GM12878 (cell line): Measurements from ENCODE around the gene PCSK6. TPM values are rescaled to one million over a fixed set of nuclear protein-coding genes. Genes with fewer than 3 reads are reported as not detected.

Source experiments
- ATAC-seq: fragments of 200-7000 bp; cut with Tn5 transposase; 3 replicates; pipeline ENCODE4 v1.9.1; 2020; ENCODE audit warnings: mild to moderate bottlenecking, moderate library complexity
- BruUV-seq: library from RNA; stranded (reverse); fragments of 400-500 nt; replicated peaks from 2 replicates; lab custom pipeline; 2021; lab: Mats Ljungman, UMichigan
- CTCF ChIA-PET: fragments of 300-600 bp; sonication (Branson Sonifier 250); formaldehyde crosslinking; extraction: SDS; loops from one replicate; lab custom pipeline; 2021; ENCODE audit warnings: inconsistent platforms; lab: Yijun Ruan, JAX
- POLR2A ChIA-PET: fragments of 350-600 bp; formaldehyde crosslinking; extraction: SDS; loops from one replicate; lab custom pipeline; 2021; ENCODE audit warnings: inconsistent platforms; lab: Charles Lee
- RAD21 ChIA-PET: fragments of 300-600 bp; sonication (Branson Sonifier 250); formaldehyde crosslinking; loops from one replicate; lab custom pipeline; 2023; ENCODE audit warnings: antibody characterized with exemption; ENCODE audit not compliant: unreplicated experiment; lab: Charles Lee
- SMC1A ChIA-PET: fragments of 300-600 bp; sonication (Branson Sonifier 250); formaldehyde crosslinking; loops from one replicate; lab custom pipeline; 2023; ENCODE audit not compliant: unreplicated experiment, uncharacterized antibody; lab: Charles Lee
- DNase-seq: peaks from one replicate; pipeline ENCODE4 v3.0.0-alpha.2; 2011; ENCODE audit warnings: low read depth, low spot score
- FAIRE-seq: peaks from 3 replicates; lab custom pipeline; 2011; peaks lifted over from hg19 to GRCh38; lab: Jason Lieb, UNC
- H2AFZ ChIP-seq: 2 replicates; pipeline ENCODE4 v1.6.0; 2011; ENCODE audit warnings: low read depth, low read length, control low read depth; ENCODE audit not compliant: control insufficient read depth
- H3K27ac ChIP-seq: 2 replicates; pipeline ENCODE4 v1.5.1; 2011; ENCODE audit warnings: control low read depth; ENCODE audit not compliant: control insufficient read depth, insufficient read depth
- H3K27me3 ChIP-seq, 2 experiments: replicated peaks in 1 of 2; 2 replicates each; pipeline versions ENCODE4 v1.6.0 to v1.6.1; 2011; ENCODE audit warnings: low read length in 1 of 2; ENCODE audit not compliant: control insufficient read depth in 2 of 2, insufficient read depth in 2 of 2
- H3K36me3 ChIP-seq, 2 experiments: 2 replicates each; pipeline ENCODE4 v1.5.1; 2011; ENCODE audit warnings: low read length in 1 of 2; ENCODE audit not compliant: control insufficient read depth in 2 of 2, insufficient read depth in 2 of 2
- H3K4me1 ChIP-seq: 2 replicates; pipeline ENCODE4 v1.6.1; 2011; ENCODE audit warnings: mild to moderate bottlenecking, low read length, moderate library complexity, mixed read lengths; ENCODE audit not compliant: control insufficient read depth, insufficient read depth
- H3K4me2 ChIP-seq: 2 replicates; pipeline ENCODE4 v1.6.0; 2011; ENCODE audit warnings: control low read depth; ENCODE audit not compliant: control insufficient read depth, insufficient read depth
- H3K4me3 ChIP-seq: fragments of 200-600 bp; sonication (generic); 2 replicates; pipeline ENCODE4 v1.5.1; 2016
- H3K79me2 ChIP-seq: 2 replicates; pipeline ENCODE4 v1.6.0; 2011; ENCODE audit warnings: low read length; ENCODE audit not compliant: control insufficient read depth, insufficient read depth
- H3K9ac ChIP-seq: 2 replicates; pipeline ENCODE4 v1.8.0; 2011; ENCODE audit warnings: low read length, control low read depth, mixed read lengths; ENCODE audit not compliant: control insufficient read depth, insufficient read depth
- H3K9me3 ChIP-seq: replicated peaks from 3 replicates; pipeline ENCODE4 v1.5.1; 2011; ENCODE audit warnings: mild to moderate bottlenecking, low read length; ENCODE audit not compliant: control insufficient read depth, insufficient read depth
- H4K20me1 ChIP-seq: 2 replicates; pipeline ENCODE4 v1.6.0; 2011; ENCODE audit not compliant: control insufficient read depth, insufficient read depth
- FOS ChIP-seq: IDR thresholded peaks from 3 replicates; pipeline ENCODE4 v1.6.1; 2011; ENCODE audit warnings: borderline replicate concordance; ENCODE audit not compliant: insufficient read length; ENCODE audit errors: extremely low read depth
- GABPA ChIP-seq: IDR thresholded peaks from 2 replicates; pipeline ENCODE4 v1.6.1; 2014; ENCODE audit warnings: antibody characterized with exemption, low read depth, mild to moderate bottlenecking, inconsistent platforms
- HDAC6 ChIP-seq: fragments of 200-600 bp; sonication (generic); IDR thresholded peaks from one replicate; pipeline ENCODE4 v1.8.0; 2017; ENCODE audit warnings: antibody characterized with exemption; ENCODE audit not compliant: unreplicated experiment
- IKZF1 ChIP-seq: fragments of 450-650 bp; conservative IDR thresholded peaks from 2 replicates; pipeline ENCODE4 v1.6.1; 2017; ENCODE audit warnings: antibody characterized with exemption, mild to moderate bottlenecking
- JUNB ChIP-seq: IDR thresholded peaks from 2 replicates; pipeline ENCODE4 v1.6.1; 2016; ENCODE audit warnings: antibody characterized with exemption, mild to moderate bottlenecking
- KDM1A ChIP-seq: fragments of 200-600 bp; sonication (generic); IDR thresholded peaks from 2 replicates; pipeline ENCODE4 v1.6.1; 2016; ENCODE audit warnings: borderline replicate concordance
- LARP7 ChIP-seq: fragments of 450-650 bp; IDR thresholded peaks from 2 replicates; pipeline ENCODE4 v1.6.1; 2017; ENCODE audit warnings: mild to moderate bottlenecking
- MAX ChIP-seq: IDR thresholded peaks from 2 replicates; pipeline ENCODE4 v1.6.1; 2012; ENCODE audit warnings: low read depth, low read length, improper control_type of control experiment
- MLLT1 ChIP-seq: fragments of 450-650 bp; IDR thresholded peaks from 2 replicates; pipeline ENCODE4 v1.6.1; 2016; ENCODE audit warnings: mild to moderate bottlenecking
- MTA2 ChIP-seq: fragments of 450-650 bp; IDR thresholded peaks from 2 replicates; pipeline ENCODE4 v1.6.1; 2016; ENCODE audit warnings: low read depth, mild to moderate bottlenecking, moderate library complexity
- NFYB ChIP-seq: IDR thresholded peaks from 2 replicates; pipeline ENCODE4 v1.6.1; 2011; ENCODE audit warnings: low read depth, mild to moderate bottlenecking, low read length, improper control_type of control experiment, moderate library complexity; ENCODE audit not compliant: insufficient read depth
- SMAD5 ChIP-seq: IDR thresholded peaks from 2 replicates; pipeline ENCODE4 v1.6.1; 2016; ENCODE audit warnings: antibody characterized with exemption, low read depth
- SREBF1 ChIP-seq: IDR thresholded peaks from 2 replicates; pipeline ENCODE4 v1.6.1; 2012; ENCODE audit warnings: mild to moderate bottlenecking, low read length
- STAT3 ChIP-seq: IDR thresholded peaks from 2 replicates; pipeline ENCODE4 v1.6.1; 2011; ENCODE audit warnings: low read depth, low read length, improper control_type of control experiment
- TAF1 ChIP-seq: IDR thresholded peaks from 2 replicates; pipeline ENCODE4 v1.6.1; 2011; ENCODE audit warnings: mild to moderate bottlenecking, low read depth, low read length, borderline replicate concordance
- ZBED1 ChIP-seq: IDR thresholded peaks from 2 replicates; pipeline ENCODE4 v1.6.1; 2016; ENCODE audit warnings: borderline replicate concordance
- WGBS: methylation state at CpG from one replicate; pipeline ENCODE4 v1.1.6; 2016; ENCODE audit warnings: low lambda C conversion rate; ENCODE audit not compliant: insufficient replicate concordance, insufficient coverage; ENCODE audit errors: missing lambda C conversion rate; 5-methylcytosine and 5-hydroxymethylcytosine counted together
- in situ Hi-C: fragments of 300-500 bp; cut with MboI; formaldehyde crosslinking; loops from 9 replicates; pipeline ENCODE4 v1.14.3; 2018; ENCODE audit warnings: mixed read lengths
- intact Hi-C: fragments of 100-400 bp; cut with micrococcal nuclease; formaldehyde crosslinking; loops from one replicate; pipeline ENCODE4 v1.14.2; 2022; ENCODE audit not compliant: unreplicated experiment
- polyA plus RNA-seq, 11 experiments: library from polyadenylated mRNA; depleted of rRNA in 4 of 11; unstranded in 6 of 11; stranded (reverse) in 5 of 11; fragments of >200 nt; fragmentation: Nextera tagmentation in 4 of 11; fragmentation: Illumina TruSeq in 1 of 11; extraction: Ambion mirVana in 4 of 11; extraction: Trizol in 1 of 11; gene quantifications; 1 replicate in 1 of 11; 2 replicates in 10 of 11; pipeline versions ENCODE4 v1.2.1 to v1.2.3, GENCODE V29; 2011 to 2016; ENCODE audit warnings: inconsistent platforms in 2 of 11, missing spikeins in 2 of 11, low read depth in 1 of 11
- total RNA-seq, 4 experiments: library from RNA; depleted of rRNA in 3 of 4; stranded (reverse); fragments of >200 nt in 3 of 4; fragmentation: Illumina TruSeq in 1 of 4; extraction: Trizol in 1 of 4; gene quantifications; 2 replicates each; pipeline versions ENCODE4 v1.2.1 to v1.2.3, GENCODE V29; 2013 to 2021

The PCSK6 gene
- total and polyA plus RNA-seq, 10 of the 15 experiments (the other 5 are each of a cell fraction or from before 2014, with no cell fraction given), result 0.19 to 0.67 (median 0.25) TPM; not detected in 4

DNA sequence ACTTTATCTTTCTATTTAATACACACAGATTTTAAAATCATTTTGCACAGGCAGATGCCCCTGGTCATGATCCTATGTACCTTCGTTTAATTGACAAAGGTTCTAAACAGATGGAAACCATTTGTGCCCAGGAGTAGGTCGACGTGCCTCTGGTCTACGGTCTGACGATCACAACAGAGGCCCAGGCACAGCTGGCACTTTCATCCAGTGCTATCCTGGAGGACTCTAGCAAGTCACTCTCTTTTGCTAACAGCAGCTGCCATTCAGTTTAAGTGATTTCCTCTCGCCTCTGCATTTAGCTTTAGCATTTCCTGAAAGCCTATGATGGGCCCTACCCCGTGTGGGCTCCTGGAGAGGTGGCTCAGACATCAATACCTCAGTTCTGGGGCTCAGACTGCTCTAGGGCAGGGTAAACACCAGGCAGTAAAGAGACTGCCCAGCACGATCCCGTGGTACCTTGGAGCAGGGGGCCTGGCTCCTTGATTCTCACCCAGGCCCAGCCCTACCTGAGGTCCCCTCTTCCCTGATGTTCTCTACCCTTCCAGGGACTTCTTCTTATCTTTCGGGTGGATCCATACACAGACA is 111.2 kb downstream of the PCSK6 start:
- H3K27ac ChIP-seq, result no peak overlapping the region
- WGBS, result 13% methylated on average over 10 of the region's 10 CpGs
- H3K4me2 ChIP-seq, result no peak overlapping the region
- ATAC-seq, result no peak
- no TSS peak for BruUV-seq
- TF ChIP-seq LARP7, result no peak
- TF ChIP-seq FOS, result no peak
- ChIA-PET SMC1A (no interaction called here), POLR2A (no interaction called here), RAD21 (interaction anchor here (0.5 kb wide), 1 partner anchor 406 kb away, joined by 3 read pairs; no protein-coding TSS in a partner anchor), CTCF (no interaction called here)
- H3K9ac ChIP-seq, result no peak overlapping the region
- H3K36me3 ChIP-seq, result no peaks in the 10 kb centered on the region
- no peaks in the 10 kb centered on the region for H3K9me3 ChIP-seq
- H2AFZ ChIP-seq, result no peak overlapping the region
- in situ Hi-C loops, result no loop called here
- intact Hi-C loops, result no loop called here
- no peak for FAIRE-seq
- no peaks in the 10 kb centered on the region for H3K79me2 ChIP-seq
- no peaks in the 10 kb centered on the region for H3K4me1 ChIP-seq
- peaks cover 0 to 5% of the 10 kb centered on the region in 2 experiments; a peak in 2 of 4 replicates for H3K27me3 ChIP-seq
- H4K20me1 ChIP-seq, result no peaks in the 10 kb centered on the region
- H3K4me3 ChIP-seq, result no peak overlapping the region
- DNase-seq, result no peak

DNA sequence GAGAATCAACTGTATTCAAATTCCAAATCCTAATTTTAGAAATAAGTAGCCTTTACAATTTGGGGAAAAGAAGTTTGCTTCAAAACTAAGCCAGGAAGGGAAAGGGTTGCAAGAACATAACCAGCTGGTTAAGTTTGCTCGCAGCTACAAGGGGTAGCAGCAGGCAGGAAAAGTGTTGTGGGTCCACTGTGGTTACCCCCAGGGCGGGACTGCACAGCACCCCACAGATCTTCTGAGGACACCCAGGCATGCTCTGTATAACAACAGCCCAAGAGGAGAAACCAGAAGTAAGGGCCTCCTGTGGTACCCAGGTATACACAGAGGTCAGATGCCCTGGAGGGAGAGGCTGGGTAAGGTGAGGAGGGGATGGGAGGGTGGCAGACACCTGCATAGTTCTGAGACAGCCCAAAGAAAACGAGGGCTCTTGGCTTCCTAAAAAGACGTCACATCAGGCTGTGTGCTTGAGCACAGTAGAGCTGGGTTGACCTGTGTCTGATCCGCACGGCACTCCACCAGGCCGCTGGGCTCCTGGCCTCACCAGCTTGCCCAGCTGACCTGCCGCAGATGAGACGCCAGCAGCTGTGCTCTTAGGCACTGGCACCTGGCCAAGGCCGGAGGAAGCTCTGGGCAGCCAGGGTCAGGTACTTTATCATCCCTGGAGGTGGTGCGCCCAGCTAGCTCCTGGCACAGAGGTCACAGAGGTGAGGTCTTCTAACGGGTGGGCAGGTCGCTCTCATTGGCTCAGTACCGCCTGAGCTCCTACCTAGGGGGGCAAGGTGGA is 112.7 kb downstream of the PCSK6 start:
- in situ Hi-C loops, result no loop called here
- ATAC-seq, result no peak
- no peak for TF ChIP-seq SREBF1
- TF ChIP-seq MLLT1, result no peak
- no peak for TF ChIP-seq TAF1
- TF ChIP-seq MTA2, result no peak
- TF ChIP-seq MAX, result no peak
- no peak for TF ChIP-seq KDM1A
- TF ChIP-seq SMAD5, result no peak
- TF ChIP-seq ZBED1, result no peak
- no peak for TF ChIP-seq NFYB
- TF ChIP-seq IKZF1, result no peak
- TF ChIP-seq HDAC6, result no peak
- no peak for TF ChIP-seq STAT3
- no peak for TF ChIP-seq JUNB
- no peak for TF ChIP-seq GABPA

More for the DNA sequence above, 112.7 kb downstream of the PCSK6 start:
- no peak overlapping the region for H3K9ac ChIP-seq
- intact Hi-C loops, result no loop called here
- ChIA-PET POLR2A (no interaction called here), CTCF (no interaction called here), RAD21 (interaction anchor here (0.6 kb wide), 1 partner anchor 20 kb away, joined by 3 read pairs; no protein-coding TSS in a partner anchor), SMC1A (no interaction called here)
- FAIRE-seq, result no peak
- H4K20me1 ChIP-seq, result no peaks in the 10 kb centered on the region
- no peak for DNase-seq
- no peak overlapping the region for H2AFZ ChIP-seq
- no peak overlapping the region for H3K4me3 ChIP-seq
- BruUV-seq, result no TSS peak
- no peaks in the 10 kb centered on the region for H3K36me3 ChIP-seq
- H3K4me2 ChIP-seq, result no peak overlapping the region
- no peaks in the 10 kb centered on the region for H3K4me1 ChIP-seq
- H3K9me3 ChIP-seq, result no peaks in the 10 kb centered on the region
- H3K27ac ChIP-seq, result no peak overlapping the region
- H3K27me3 ChIP-seq, result peaks cover 0 to 5% of the 10 kb centered on the region in 2 experiments; a peak in 2 of 4 replicates
- 48% methylated on average over 14 of the region's 14 CpGs for WGBS
- no peaks in the 10 kb centered on the region for H3K79me2 ChIP-seq
